Activated CD8-positive, alpha-beta memory T cell treated with anti-CD3 and anti-CD28 coated beads for 24 hours (primary cell): ENCODE results near the gene HOXB3.
A peak's percentile ranks its signal among the peaks of the same experiment; 100 is the strongest.

Source experiments
- DNase-seq: peaks from one replicate; pipeline ENCODE4 v3.0.0-alpha.2; 2020

Gene HOXB3

DNA sequence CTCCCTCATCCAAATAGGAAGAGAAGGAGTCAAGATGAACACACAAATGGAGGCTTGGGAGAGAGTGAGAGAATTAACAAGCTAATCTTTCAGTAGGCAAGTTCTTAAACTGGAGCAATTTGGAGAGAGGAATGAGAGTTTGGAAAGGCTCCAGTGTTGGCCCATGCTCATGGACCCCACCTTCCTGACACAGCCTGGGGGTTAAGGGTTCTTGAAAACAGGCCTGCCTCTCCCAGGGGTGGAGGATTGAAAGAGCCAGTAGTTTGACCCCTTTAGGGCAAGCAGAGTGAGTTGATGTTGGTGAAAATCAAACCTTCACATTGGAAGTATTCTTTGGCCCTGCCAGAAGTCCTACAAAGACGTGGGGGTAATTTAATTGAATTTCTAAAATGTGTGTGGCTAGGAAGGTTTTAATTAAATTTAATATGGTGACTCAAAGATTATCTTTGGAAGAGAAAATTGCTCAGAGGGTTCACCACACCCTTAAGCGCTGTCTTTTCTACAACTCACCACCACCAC is 5.8 kb downstream of the HOXB3 start:
- no peak for DNase-seq

DNA sequence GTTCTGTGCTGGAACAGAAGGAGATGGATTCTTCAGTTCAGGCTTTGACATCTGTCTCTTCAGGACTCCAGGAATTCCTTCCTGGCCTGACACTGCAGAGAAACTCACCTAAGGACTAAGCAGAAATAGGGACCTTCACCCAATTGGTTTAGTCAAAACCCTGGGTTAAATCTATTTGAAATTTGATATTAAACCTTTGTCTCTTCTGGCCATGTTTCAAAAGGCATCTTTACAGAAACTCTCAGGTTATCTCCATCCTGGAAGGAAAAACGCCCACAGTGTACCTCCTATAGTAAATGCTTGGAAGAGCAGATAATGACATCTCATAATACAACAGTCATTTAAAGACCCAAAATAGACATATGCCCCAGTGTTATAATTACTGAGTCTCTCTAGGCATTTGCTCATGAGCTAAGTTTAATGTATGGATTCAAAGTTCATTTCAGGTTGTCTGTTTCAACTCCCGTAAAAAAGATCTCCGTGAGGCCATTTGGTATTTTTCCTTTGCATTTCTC is 6.3 kb downstream of the HOXB3 start:
- no peak for DNase-seq

DNA sequence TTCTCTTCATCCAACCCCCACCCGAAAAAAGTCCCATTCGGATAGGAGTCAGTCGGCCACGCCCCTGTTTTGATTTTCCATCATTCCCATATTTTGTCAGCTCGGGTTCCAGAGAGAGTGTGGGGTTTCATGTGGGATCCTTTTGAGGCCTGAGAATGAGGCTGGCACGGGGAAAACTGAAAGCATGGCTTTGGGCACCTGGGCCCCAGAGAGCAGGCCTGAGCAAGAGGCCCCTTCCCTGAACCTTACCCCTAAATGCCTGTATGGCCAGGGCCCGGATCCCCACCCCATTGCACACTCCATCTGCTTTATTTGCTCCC is 7.3 kb downstream of the HOXB3 start:
- DNase-seq, result no peak

DNA sequence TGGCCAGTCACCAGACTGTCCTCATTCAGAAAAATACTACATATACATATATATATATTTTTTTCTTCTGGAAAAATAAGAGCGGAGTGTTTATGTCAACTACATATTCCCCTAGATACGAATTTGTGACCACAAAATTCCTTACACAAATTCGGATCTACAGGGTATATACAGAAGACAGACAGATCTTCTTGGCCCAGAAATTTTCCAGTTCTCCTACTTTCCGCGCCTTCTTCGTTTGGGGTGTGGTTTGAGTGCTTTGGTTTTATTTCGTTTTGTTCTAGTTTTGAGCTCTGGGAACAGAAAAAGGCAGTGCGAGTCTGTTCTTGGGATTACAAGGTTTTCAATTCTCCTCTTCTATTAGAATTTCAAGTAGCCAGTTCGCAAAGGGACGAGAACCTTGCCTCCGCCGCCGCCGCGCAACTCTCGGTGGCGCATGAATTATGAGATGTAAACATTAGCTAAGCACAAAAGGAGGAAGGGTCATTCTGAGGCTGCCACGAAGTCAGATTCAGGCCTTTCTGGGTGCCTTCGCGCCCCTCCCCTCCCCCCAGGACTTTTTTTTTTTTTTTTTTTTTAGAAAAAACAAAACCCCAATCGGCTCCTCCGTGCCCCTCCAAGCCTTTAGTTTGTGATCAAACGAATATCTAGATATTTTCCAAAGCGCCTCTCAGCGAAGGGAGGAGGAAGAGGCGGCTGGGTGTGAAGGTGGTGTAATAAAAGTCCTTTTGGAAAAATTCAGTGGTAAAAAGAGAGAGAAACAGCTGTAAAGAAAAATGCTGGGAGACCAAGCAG is 10.1 kb downstream of the HOXB3 start:
- no peak for DNase-seq

DNA sequence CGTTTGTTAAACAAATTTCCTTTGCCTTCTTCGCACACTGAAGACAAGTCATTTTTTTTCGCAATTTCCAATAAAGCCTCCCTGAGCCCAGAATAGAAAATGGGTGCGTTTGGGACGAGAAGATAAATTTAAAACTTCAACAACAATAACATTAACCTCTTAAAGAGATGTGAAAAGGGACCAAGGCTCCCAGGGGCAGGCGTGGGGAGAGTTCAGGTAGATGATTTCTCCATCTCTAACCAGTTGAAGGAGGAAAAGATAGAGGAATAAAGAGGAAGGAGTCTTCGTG is 10.6 kb downstream of the HOXB3 start:
- DNase-seq, result no peak

DNA sequence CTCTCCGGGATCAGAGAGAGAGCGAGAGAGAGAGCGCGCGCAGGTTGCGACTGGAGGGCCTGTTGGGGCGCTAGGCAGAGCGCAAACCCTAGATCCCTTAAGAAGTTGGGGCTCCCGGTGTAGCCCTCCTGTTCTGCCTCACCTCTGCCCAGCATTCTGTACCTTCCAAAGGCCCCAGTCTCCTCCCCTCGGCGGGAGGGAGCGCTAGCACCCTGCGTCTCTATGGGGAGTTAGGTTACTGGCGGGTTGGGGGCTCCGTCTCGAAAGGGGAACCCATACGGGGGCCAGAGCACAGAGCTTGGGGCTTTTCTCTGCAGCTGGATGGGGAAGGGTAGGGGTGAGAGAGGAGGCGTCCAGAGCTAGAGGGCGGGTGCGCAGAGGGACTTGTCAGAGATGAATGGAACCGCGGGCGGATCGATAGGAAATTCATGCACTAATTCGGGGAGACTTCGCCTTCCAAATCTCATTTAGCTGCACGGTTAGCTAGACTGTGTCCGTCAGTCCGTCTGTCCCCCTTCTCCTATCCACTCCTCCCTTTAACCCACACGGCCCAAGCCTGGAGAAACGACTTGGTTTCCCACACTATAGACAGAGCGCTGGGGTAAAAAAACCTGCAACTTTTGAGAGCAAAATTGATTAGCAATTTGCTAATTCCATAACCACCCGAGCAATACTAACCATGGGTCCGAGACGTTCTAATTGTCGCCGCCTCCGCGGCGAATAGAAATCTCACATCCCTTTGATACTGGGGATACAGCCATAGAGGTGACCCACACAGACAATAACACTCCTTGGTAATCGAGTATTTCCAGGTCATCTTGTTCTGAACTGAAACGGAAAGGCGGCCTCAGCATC is 11.2 kb downstream of the HOXB3 start:
- peak; percentile 82 for DNase-seq

DNA sequence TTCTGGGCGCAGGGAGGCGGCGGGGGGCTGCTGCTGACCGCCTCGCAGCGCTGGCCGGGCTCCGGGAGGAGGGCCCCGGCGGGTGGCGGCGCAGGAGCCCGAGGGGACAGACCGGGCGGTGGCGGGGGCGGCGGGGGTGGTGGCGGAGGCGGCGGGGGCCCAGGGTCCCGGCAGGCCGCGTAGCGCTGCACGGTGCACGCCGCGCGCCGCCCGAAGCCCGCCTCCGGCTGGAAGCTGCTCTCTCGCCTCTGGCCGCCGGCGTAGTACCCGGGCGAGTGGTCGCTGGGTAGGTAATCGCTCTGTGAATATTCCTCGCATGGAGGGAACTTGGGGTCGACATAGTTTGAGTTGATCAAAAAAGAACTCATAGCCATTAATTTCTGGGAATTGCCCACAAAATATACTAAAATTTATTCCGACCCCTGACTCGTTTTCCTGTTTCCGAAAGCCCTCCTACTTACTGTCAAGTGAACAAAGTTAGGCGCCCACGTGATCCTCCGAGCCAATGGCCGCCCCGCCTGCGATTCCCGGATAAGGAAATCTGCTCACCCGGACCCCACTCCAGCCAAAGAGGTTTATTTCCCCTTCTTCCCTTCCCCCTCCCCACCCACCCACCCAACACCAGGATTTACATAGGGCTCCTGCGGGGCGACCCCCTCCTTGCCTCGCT is 12.0 kb downstream of the HOXB3 start, which contains the start of gene HOXB4:
Gene HOXB4, minus strand, starts transcription at position 405 of the 670 bp plus-strand sequence. Its CDS starts 31 bp downstream, at position 374.
- no peak for DNase-seq

DNA sequence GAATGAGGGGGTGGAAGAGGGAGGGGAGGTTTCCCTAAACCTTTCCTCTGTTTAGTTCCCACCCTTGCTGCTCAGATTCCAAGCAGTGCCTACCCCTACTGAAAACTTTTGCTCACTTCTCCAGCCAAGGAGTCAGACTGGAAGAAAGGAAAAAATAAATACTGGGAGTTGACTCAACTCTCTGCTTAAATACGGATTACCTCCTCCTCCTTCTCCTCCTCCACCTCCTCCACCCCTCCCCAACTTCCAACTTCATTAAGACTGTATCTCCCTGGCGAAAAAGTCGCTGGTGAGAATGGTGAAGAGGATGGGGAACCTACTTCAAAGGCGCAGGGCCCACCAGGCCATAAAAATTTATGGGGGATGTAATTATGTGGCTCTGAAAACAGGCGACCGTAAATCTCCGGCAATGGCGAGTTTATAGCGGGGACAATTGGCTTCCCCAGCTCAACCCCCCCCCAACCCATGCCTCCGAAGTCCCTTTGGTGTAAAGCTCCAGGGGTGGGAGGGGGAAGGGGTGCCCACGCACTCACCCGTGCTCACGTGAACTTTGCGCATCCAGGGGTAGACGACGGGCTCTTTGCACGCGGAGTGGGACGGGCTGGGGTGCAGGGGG is 12.6 kb downstream of the HOXB3 start:
- no peak for DNase-seq

DNA sequence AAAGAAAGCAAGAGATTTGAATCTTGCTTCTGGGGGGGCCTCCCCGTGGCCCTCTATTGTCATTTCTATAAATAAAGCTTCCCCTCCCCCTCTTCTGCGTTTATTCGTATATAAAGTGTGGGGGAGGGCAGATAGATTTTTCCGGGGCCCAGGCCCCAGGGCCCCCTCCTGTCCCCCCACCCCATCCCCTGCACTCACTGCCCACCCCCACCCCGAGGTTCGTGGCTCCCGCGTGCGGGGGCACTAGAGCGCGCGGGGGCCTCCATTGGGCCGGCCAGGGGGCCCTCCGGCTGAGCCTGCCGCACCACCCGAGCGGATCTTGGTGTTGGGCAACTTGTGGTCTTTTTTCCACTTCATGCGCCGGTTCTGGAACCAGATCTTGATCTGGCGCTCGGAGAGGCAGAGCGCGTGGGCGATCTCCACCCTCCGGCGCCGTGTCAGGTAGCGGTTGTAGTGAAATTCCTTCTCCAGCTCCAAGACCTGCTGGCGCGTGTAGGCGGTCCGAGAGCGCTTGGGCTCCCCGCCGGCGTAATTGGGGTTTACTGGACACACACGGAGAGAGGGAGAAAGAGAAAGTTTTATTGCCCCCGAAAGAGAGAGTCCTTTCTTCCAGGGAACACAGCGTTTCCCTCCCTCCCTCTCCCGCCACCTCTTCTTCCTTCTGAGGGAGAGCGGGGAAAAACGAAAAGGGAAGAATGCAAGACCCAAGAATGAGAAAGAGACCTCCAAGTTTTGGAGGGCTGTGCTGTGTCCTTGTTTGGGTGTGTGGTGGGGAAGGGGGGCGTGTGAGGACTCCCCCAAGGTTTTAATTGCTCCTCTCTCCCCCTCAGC is 13.3 kb downstream of the HOXB3 start:
- DNase-seq, result no peak

DNA sequence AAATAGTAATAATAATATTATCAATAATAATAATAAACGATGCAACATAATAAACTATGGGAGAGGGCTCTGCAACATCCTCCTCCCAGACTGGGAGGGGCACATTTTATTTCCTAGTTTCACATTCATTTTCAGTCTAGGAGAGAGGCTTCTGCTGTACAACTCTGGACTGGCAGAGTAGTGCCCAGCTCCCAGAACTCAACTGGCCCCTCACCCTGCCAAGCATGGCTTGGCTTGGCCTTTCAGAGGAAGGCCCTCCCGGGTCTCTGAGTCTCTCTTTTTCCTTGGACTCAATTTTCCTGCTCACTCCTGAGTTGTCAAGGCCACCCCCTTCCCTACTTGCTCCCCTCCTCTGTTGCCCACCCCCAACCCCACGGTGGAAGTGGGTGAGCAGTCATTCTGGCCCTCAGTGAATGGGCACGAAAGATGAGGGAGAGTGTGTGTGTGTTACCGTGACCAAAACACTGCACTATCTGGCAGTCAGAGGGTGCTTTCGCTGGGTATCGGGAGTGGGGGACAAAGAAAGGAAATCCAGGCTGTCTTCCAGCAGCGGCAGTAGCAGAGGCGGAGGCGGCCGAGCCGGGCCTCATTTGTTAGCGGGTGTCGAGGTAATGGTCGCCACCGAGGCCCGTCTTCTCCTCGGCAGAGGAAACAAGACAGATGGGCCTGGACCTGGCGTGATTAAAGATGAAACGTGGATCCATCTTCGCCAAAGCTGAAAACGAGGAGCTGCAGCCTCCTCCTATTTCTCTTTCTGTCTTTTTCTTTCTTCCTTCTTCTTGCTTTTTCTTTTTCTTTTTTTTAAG is 14.2 kb downstream of the HOXB3 start:
- no peak for DNase-seq

DNA sequence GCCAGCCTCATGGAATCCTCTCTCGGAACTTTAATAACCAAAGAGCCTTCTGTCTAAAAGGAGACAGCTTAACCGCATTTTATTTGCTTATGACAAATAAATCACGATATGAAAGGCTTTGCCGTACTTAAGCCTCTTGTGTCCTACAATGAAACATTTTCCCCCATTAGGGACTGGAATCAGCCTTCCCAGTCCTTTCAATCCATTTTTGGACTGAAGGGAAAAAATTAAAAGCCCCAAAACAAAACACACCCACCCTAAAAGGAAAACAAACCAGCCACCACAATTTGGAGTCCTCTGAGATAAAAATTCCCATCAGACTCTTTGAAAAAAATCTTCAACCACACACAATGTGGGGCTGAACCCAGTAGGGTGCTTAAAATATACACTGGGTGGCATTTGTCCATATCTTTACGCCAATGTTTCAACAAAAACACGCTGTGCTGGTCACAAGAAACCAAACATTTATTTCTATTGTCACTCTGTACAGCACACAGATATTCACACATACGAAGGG is 14.9 kb downstream of the HOXB3 start:
- no peak for DNase-seq

DNA sequence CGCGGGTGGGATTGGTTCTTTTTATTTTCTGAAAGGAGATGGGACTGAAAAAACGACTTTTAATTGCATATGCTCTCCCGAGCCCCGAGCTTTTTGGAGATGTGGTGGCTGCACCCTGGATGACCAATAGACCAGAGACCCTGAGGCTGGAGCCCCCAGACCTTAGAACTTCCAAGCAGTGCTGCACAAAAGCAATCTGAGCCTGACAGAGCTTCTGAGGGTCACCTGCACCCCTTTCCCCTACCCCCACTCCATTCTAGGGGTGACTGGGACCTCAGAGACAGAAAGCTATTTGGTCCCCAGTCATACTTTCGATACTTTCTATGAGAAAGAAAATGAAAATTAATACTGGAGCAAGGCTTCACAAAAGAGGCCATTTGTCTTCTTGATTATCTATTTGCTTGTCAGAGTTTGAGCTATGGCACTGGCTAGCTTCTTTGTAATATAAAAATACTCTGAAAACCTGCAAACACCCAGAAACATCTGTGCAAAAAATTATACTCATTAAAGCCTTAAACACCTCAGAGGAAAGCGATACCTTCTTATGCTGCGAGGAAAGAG is 15.5 kb downstream of the HOXB3 start:
- no peak for DNase-seq

DNA sequence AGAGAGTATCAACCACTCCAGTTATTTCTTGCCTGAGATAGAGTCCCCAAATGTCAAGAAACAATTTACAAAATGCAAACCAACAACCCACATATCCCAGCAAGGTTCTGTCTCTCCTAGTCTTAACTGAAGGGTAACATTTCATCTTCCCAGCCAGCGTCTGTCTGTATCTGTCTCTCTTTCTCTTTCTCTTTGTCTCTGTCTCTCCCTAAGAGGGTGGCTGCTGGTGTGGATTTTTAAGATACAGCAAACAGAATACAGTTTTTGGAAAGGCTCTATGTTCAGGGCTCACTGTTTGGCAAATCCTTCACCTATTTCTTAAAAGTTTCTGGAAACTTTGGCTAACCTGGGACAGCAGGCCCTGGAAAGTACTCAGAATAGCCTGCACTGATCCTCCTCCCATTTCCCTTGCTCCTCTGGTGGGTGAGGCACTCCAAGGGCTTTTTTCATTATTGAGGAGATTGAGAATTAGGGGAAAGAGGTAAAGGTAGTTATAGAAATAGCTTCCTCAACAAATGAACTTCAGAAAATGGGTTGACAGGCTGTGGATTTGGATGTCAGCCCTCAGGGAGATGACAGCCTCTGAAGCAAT is 18.1 kb downstream of the HOXB3 start:
- no peak for DNase-seq

DNA sequence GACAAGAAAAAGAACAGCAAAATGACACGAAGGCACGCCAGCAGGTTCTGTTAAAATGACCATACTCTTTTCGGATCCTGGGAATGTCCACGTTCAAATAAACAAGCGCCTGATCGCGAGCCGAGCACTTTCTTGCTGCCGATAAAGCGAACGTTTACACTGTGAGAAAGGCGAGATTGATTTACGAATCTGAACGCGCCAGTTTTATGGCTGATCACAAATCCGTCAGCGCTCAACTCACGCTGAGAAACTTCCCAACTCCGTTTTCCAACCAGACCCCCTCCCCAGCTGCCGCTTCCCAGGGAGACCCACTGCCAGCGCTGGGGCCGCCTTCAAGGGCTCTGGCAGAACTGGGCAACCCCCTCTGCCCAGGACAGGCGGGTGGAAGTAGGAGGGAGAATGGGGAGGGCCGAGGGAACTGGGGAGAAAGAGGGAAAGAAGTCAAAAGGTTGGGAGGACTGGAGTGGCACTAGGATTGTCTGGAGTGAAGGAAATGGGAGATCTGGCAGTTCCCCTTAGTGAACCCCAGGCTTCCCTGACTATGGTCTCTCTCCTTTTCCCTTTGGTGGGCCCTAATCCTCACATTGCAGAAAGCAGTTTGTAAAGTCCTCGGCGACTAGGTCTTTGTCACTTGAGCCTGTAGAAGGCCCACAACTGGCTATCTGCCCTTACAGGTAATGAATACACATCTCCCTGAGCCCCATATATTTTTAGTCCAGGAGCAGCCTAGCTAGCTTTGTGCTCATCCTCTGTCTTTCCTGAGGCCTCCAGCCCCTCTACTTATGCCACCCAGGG is 18.8 kb downstream of the HOXB3 start:
- no peak for DNase-seq

DNA sequence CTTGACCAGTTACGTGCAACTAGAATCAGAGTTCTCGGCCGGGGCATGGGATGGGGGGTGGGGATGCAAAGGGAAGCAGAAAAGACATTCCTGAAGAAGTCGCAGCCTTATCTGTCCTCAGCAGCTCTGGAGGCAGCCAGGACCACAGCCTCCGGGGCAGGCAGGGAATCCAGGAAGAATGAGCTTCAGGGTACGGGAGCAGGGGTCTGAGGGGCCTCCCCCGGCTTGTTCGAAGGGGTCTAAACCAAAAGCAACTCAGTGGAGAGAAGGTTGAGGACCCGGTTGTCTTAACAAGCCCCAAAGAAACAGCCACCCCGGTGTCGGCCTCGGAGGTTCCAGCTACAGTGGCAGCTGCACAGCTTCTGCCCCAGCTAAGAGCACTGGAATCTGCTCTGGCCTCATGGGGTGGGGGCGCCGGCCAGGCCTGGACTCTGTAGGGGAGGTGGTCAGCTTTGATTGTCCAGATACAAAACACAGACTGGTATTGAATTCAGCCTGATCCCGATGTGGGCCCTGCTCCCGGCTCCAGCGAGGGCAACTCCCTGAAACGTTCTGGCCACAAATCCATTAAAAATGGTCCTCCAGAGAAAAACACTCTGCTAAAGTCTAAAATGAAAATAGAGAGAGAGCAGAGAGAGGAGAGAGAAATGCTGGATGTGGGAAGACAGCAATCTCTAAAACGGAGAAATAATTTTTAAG is 19.6 kb downstream of the HOXB3 start:
- DNase-seq, result no peak

DNA sequence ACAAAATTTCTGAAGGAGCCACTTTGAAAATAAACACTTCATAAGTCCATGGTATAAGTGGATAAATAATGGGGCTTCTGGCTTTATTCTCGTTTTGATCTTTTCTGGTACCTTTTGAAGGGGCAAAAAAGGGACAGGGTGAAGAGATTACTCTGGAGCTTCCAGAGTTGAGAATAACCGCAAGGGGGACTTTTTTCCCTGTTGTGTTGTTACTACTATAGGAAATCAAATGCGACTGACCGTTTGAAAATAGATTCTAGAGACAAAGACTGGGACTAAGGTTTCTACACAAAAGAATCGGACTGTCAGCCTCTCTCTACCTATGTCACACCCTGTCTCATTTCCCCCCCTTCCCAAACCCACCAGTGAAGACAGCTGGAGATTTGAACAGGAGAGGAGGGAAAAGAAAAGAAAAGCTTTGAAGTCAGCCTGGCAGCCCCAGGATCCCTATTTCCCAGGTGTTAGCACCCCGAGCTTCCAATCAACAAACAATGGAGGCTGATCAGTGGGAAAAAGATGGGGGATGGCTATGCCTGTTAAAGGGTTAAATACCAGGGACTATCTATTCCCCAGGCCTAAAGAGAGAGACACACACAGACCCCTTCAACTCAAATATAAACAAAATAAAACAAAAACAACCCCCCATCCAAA is 20.2 kb downstream of the HOXB3 start:
- DNase-seq, result no peak

DNA sequence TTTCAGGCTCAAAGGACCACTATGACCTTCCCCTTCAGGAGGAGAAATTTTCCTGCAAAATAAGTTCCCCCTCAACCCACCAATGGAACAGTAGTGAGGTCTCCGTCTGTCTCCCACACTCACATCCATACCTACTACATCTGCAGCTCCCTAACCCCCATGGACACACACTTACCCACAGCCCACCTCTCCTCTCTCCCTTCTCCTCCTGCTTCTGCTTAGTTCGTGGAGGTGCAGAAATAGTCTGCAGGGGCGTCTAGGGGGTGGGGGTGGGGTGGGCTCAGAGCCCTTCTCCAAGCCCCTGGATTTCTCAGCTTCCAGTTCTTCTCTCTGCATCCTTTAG is 20.8 kb downstream of the HOXB3 start:
- no peak for DNase-seq
